CD14-positive monocyte (primary cell): ENCODE measurements around the gene NAGPA. TPM values are rescaled to one million over a fixed set of nuclear protein-coding genes. Genes with fewer than 3 reads are reported as not detected.
A peak's percentile ranks its signal among the peaks of the same experiment; 100 is the strongest.

ENCODE experiments used
- DNase-seq, 3 donors: peaks; one replicate each; pipeline ENCODE4 v3.0.0-alpha.2; 2011 to 2022
- H2AFZ ChIP-seq: 2 replicates; pipeline ENCODE4 v1.6.0; 2012; ENCODE audit warnings: mild to moderate bottlenecking, low read depth, low read length, inconsistent platforms; ENCODE audit not compliant: insufficient read depth, poor library complexity, severe bottlenecking
- H3K27ac ChIP-seq, 2 donors: 1 replicate in 1 of 2; 2 replicates in 1 of 2; pipeline ENCODE4 v1.5.1; 2012 to 2013; ENCODE audit warnings: low read length in 2 of 2, control low read depth in 1 of 2, inconsistent platforms in 1 of 2, low read depth in 1 of 2, mild to moderate bottlenecking in 1 of 2
- H3K27me3 ChIP-seq, 2 donors: one replicate each; pipeline versions ENCODE4 v1.6.0 to v1.6.1; 2011 to 2013; ENCODE audit warnings: low read length in 2 of 2; ENCODE audit not compliant: control insufficient read depth in 2 of 2, insufficient read depth in 2 of 2
- H3K36me3 ChIP-seq, 2 donors: replicated peaks in 1 of 2; 1 replicate in 1 of 2; 2 replicates in 1 of 2; pipeline versions ENCODE4 v1.5.1 to v1.6.1; 2012 to 2013; ENCODE audit warnings: low read length in 2 of 2, control low read depth in 1 of 2, inconsistent platforms in 1 of 2, mild to moderate bottlenecking in 1 of 2; ENCODE audit not compliant: insufficient read depth in 2 of 2, control insufficient read depth in 1 of 2
- H3K4me1 ChIP-seq, 2 donors: 1 replicate in 1 of 2; 2 replicates in 1 of 2; pipeline versions ENCODE4 v1.5.1 to v1.6.1; 2012 to 2013; ENCODE audit warnings: low read length in 2 of 2, control low read depth in 1 of 2, inconsistent platforms in 1 of 2, mild to moderate bottlenecking in 1 of 2, moderate library complexity in 1 of 2; ENCODE audit not compliant: insufficient read depth in 2 of 2, control insufficient read depth in 1 of 2
- H3K4me2 ChIP-seq: replicated peaks from 2 replicates; pipeline ENCODE3; 2012; ENCODE audit warnings: low read length, moderate library complexity, mild to moderate bottlenecking; ENCODE audit not compliant: poor library complexity, severe bottlenecking; ENCODE audit errors: extremely low read depth
- H3K4me3 ChIP-seq, 3 experiments: fragments of 200-600 bp in 1 of 3; sonication (generic) in 1 of 3; replicated peaks in 1 of 3; 1 replicate in 2 of 3; 2 replicates in 1 of 3; pipeline ENCODE4 v1.5.1; 2011 to 2013; ENCODE audit warnings: low read length in 3 of 3, mild to moderate bottlenecking in 3 of 3, control low read depth in 2 of 3, low read depth in 2 of 3, inconsistent platforms in 1 of 3, moderate library complexity in 1 of 3
- H3K79me2 ChIP-seq: 2 replicates; pipeline ENCODE4 v1.6.0; 2012; ENCODE audit warnings: mild to moderate bottlenecking, control low read depth, inconsistent platforms, low read length, moderate library complexity; ENCODE audit not compliant: insufficient read depth
- H3K9ac ChIP-seq: 2 replicates; pipeline ENCODE4 v1.6.0; 2017; ENCODE audit warnings: low read length, mild to moderate bottlenecking; ENCODE audit not compliant: insufficient read depth, poor library complexity, severe bottlenecking
- H3K9me3 ChIP-seq, 2 donors: replicated peaks in 1 of 2; 1 replicate in 1 of 2; 2 replicates in 1 of 2; pipeline versions ENCODE4 v1.5.1 to v1.6.1; 2012 to 2013; ENCODE audit warnings: low read length in 2 of 2, control low read depth in 1 of 2; ENCODE audit not compliant: control insufficient read depth in 1 of 2, insufficient read depth in 1 of 2
- H4K20me1 ChIP-seq: 2 replicates; pipeline ENCODE4 v1.6.0; 2012; ENCODE audit warnings: mild to moderate bottlenecking, low read length, control low read depth, moderate library complexity; ENCODE audit not compliant: insufficient read depth
- H3K27ac Mint-ChIP-seq, 7 donors: one replicate each; pipeline ENCODE4 v1.8.0; 2020; ENCODE audit warnings: mild to moderate bottlenecking in 7 of 7, mixed read lengths in 7 of 7, moderate library complexity in 6 of 7, inconsistent platforms in 2 of 7
- H3K27me3 Mint-ChIP-seq, 3 donors: one replicate each; pipeline ENCODE4 v1.8.0; 2021 to 2022; ENCODE audit warnings: low read depth in 3 of 3, mild to moderate bottlenecking in 3 of 3, mixed read lengths in 3 of 3, moderate library complexity in 3 of 3, inconsistent platforms in 1 of 3
- H3K36me3 Mint-ChIP-seq, 2 donors: one replicate each; pipeline ENCODE4 v1.8.0; 2020; ENCODE audit warnings: mixed read lengths in 2 of 2, inconsistent platforms in 1 of 2, mild to moderate bottlenecking in 1 of 2
- H3K4me1 Mint-ChIP-seq: one replicate; pipeline ENCODE4 v1.8.0; 2020; ENCODE audit warnings: mild to moderate bottlenecking, mixed read lengths
- H3K4me3 Mint-ChIP-seq, 2 donors: one replicate each; pipeline ENCODE4 v1.8.0; 2020; ENCODE audit warnings: mild to moderate bottlenecking in 2 of 2, mixed read lengths in 2 of 2, moderate library complexity in 1 of 2
- H3K9me3 Mint-ChIP-seq, 7 donors: one replicate each; pipeline ENCODE4 v1.8.0; 2020 to 2022; ENCODE audit warnings: mixed read lengths in 7 of 7, mild to moderate bottlenecking in 6 of 7, moderate library complexity in 6 of 7, inconsistent platforms in 2 of 7
- CTCF ChIP-seq: fragments of 200-600 bp; IDR thresholded peaks from one replicate; pipeline ENCODE4 v1.8.0; 2022; ENCODE audit warnings: antibody characterized with exemption, mild to moderate bottlenecking
- WGBS: methylation state at CpG from one replicate; pipeline ENCODE4 v1.1.5; 2013; ENCODE audit warnings: missing lambda C conversion rate; ENCODE audit not compliant: insufficient coverage; 5-methylcytosine and 5-hydroxymethylcytosine counted together
- intact Hi-C, 2 donors: fragments of 100-400 bp; cut with micrococcal nuclease; formaldehyde crosslinking; loops; one replicate each; pipeline versions ENCODE4 v1.15.0 to v1.15.1; 2023
- polyA plus RNA-seq, 3 donors: library from polyadenylated mRNA; depleted of rRNA in 1 of 3; unstranded in 2 of 3; stranded (reverse) in 1 of 3; fragments of 300-500 nt in 2 of 3; fragments of >200 nt in 1 of 3; fragmentation: Illumina TruSeq in 2 of 3; gene quantifications; 1 replicate in 2 of 3; 2 replicates in 1 of 3; pipeline ENCODE4 v1.2.3, GENCODE V29; 2012 to 2021

The NAGPA gene
- polyA plus RNA-seq, 3 donors = 44.1 to 51.5 (median 44.9) TPM

GRCh38 chr16:5034167-5034523, 410 bp upstream of the NAGPA start:
- Mint-ChIP-seq H3K27ac (peak overlapping the region; percentile 78 to 91 (median 81)), H3K9me3 (peaks cover 0 to 2% (median 0%) of the 10 kb centered on the region in 7 donors), H3K27me3 (peaks cover 0 to 7% (median 0%) of the 10 kb centered on the region in 3 donors), H3K36me3 (peaks cover 21 to 24% of the 10 kb centered on the region in 2 donors), H3K4me1 (peaks cover 30% of the 10 kb centered on the region), H3K4me3 (peak overlapping the region; percentile 88 to 89)
- 0% methylated on average over 1 of the region's 2 CpGs for WGBS
- H3K27me3 ChIP-seq = no peaks in the 10 kb centered on the region
- DNase-seq = peak in 1 of 3 donors; percentile 15
- H3K79me2 ChIP-seq = peaks cover 8% of the 10 kb centered on the region
- peak overlapping the region; percentile 88 for H3K9ac ChIP-seq
- H3K27ac ChIP-seq = peak overlapping the region; percentile 79 to 88
- H4K20me1 ChIP-seq = peaks cover 14% of the 10 kb centered on the region
- peak overlapping the region; percentile 93 for H2AFZ ChIP-seq
- peak overlapping the region; percentile 95 for H3K4me2 ChIP-seq
- intact Hi-C loops = no loop called here
- peaks cover 8 to 25% of the 10 kb centered on the region in 2 donors for H3K36me3 ChIP-seq
- peak overlapping the region; percentile 66 to 93 (median 78) for H3K4me3 ChIP-seq
- H3K4me1 ChIP-seq = peaks cover 18 to 21% of the 10 kb centered on the region in 2 donors
- H3K9me3 ChIP-seq = no peaks in the 10 kb centered on the region
- no peak for TF ChIP-seq CTCF

- Mint-ChIP-seq H3K4me1 (peaks cover 30% of the 10 kb centered on the region), H3K4me3 (peak overlapping the region; percentile 88 to 92), H3K27ac (peak overlapping the region in 5 of 7 donors; percentile 26 to 81 (median 60)), H3K27me3 (peaks cover 0 to 5% (median 0%) of the 10 kb centered on the region in 3 donors), H3K9me3 (peaks cover 0 to 2% (median 0%) of the 10 kb centered on the region in 7 donors), H3K36me3 (peaks cover 33 to 38% of the 10 kb centered on the region in 2 donors)
- Histone ChIP-seq H3K9ac (peak overlapping the region; percentile 88), H4K20me1 (peaks cover 14% of the 10 kb centered on the region), H3K79me2 (peaks cover 8% of the 10 kb centered on the region), H3K27ac (peak overlapping the region in 1 of 2 donors; percentile 88), H3K4me2 (peak overlapping the region; percentile 95), H3K4me1 (peaks cover 18 to 21% of the 10 kb centered on the region in 2 donors), H3K27me3 (no peaks in the 10 kb centered on the region), H2AFZ (peak overlapping the region; percentile 93), H3K9me3 (no peaks in the 10 kb centered on the region), H3K4me3 (peak overlapping the region; percentile 66 to 93 (median 78)), H3K36me3 (peaks cover 22 to 39% of the 10 kb centered on the region in 2 donors)
- WGBS = 41% methylated on average over 8 of the region's 12 CpGs
- intact Hi-C loops = no loop called here
- no peak for TF ChIP-seq CTCF
- no peak for DNase-seq
These were observed 977 bp downstream of the NAGPA start for GRCh38 chr16:5032748-5033167.
